Measurements from ENCODE around the gene LUM. TPM values are rescaled to one million over a fixed set of nuclear protein-coding genes. Genes with fewer than 3 reads are reported as not detected.

The LUM gene
- total and polyA plus RNA-seq, 2 experiments from 2014 or later: 0.27 TPM; not detected in 1

DNA sequence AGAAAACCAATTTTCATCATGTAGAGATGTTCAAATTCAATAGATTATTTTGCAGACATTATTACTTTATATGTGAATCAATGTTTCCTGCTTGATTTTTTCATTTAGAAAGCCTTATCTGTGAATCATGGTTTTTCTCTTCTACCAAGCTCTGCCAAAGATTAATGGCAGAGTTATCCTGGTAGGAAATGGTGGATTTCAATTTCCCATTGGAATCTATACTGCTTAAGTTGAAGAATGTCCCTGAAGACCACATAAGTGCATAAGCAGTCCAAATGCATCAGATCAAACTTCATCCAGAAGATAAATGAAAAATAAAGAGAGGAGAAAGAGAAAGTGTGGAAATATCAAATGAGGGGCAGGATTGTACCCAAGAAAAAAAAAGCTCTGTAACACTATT, 5.0 kb downstream of the LUM start:
- H3K27me3 ChIP-seq (ENCODE audit: insufficient read depth): no peaks in the 10 kb centered on the region
- no peak overlapping the region for H2AFZ ChIP-seq
- no peaks in the 10 kb centered on the region for H3K36me3 ChIP-seq (ENCODE audit: insufficient read depth)
- H3K27me3 Mint-ChIP-seq (ENCODE audit: insufficient read depth, low read depth, poor library complexity): no peaks in the 10 kb centered on the region
- no peaks in the 10 kb centered on the region for H3K9me3 Mint-ChIP-seq
- TF ChIP-seq JUNB (IDR thresholded peaks at IDR 0.05; ENCODE audit: unreplicated experiment) (no peak), ZNF114 (CRISPR knock-in tag; IDR thresholded peaks at IDR 0.05) (no peak), NANOG (IDR thresholded peaks at IDR 0.05; ENCODE audit: borderline replicate concordance) (no peak), POLR2AphosphoS5 (IDR thresholded peaks at IDR 0.05; ENCODE audit: low read depth) (no peak), CREB1 (CRISPR knock-in tag; IDR thresholded peaks at IDR 0.05; ENCODE audit: low read depth) (no peak), EZH2phosphoT487 (IDR thresholded peaks at IDR 0.05; ENCODE audit: unreplicated experiment) (no peak), ZNF331 (CRISPR knock-in tag; IDR thresholded peaks at IDR 0.05; ENCODE audit: low read depth) (no peak), STAT1 (IDR thresholded peaks at IDR 0.05; ENCODE audit: unreplicated experiment) (no peak), EZH2 (IDR thresholded peaks at IDR 0.05; ENCODE audit: low read depth, unreplicated experiment) (no peak)
- TF ChIP-seq, protein P1, sequence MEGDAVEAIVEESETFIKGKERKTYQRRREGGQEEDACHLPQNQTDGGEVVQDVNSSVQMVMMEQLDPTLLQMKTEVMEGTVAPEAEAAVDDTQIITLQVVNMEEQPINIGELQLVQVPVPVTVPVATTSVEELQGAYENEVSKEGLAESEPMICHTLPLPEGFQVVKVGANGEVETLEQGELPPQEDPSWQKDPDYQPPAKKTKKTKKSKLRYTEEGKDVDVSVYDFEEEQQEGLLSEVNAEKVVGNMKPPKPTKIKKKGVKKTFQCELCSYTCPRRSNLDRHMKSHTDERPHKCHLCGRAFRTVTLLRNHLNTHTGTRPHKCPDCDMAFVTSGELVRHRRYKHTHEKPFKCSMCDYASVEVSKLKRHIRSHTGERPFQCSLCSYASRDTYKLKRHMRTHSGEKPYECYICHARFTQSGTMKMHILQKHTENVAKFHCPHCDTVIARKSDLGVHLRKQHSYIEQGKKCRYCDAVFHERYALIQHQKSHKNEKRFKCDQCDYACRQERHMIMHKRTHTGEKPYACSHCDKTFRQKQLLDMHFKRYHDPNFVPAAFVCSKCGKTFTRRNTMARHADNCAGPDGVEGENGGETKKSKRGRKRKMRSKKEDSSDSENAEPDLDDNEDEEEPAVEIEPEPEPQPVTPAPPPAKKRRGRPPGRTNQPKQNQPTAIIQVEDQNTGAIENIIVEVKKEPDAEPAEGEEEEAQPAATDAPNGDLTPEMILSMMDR (conservative IDR thresholded peaks at IDR 0.05; ENCODE audit: low read depth in 2 of 2): no peak
- TF ChIP-seq, protein P2, sequence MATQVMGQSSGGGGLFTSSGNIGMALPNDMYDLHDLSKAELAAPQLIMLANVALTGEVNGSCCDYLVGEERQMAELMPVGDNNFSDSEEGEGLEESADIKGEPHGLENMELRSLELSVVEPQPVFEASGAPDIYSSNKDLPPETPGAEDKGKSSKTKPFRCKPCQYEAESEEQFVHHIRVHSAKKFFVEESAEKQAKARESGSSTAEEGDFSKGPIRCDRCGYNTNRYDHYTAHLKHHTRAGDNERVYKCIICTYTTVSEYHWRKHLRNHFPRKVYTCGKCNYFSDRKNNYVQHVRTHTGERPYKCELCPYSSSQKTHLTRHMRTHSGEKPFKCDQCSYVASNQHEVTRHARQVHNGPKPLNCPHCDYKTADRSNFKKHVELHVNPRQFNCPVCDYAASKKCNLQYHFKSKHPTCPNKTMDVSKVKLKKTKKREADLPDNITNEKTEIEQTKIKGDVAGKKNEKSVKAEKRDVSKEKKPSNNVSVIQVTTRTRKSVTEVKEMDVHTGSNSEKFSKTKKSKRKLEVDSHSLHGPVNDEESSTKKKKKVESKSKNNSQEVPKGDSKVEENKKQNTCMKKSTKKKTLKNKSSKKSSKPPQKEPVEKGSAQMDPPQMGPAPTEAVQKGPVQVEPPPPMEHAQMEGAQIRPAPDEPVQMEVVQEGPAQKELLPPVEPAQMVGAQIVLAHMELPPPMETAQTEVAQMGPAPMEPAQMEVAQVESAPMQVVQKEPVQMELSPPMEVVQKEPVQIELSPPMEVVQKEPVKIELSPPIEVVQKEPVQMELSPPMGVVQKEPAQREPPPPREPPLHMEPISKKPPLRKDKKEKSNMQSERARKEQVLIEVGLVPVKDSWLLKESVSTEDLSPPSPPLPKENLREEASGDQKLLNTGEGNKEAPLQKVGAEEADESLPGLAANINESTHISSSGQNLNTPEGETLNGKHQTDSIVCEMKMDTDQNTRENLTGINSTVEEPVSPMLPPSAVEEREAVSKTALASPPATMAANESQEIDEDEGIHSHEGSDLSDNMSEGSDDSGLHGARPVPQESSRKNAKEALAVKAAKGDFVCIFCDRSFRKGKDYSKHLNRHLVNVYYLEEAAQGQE (IDR thresholded peaks at IDR 0.05; ENCODE audit: unreplicated experiment): no peak
- TF ChIP-seq, protein P3, sequence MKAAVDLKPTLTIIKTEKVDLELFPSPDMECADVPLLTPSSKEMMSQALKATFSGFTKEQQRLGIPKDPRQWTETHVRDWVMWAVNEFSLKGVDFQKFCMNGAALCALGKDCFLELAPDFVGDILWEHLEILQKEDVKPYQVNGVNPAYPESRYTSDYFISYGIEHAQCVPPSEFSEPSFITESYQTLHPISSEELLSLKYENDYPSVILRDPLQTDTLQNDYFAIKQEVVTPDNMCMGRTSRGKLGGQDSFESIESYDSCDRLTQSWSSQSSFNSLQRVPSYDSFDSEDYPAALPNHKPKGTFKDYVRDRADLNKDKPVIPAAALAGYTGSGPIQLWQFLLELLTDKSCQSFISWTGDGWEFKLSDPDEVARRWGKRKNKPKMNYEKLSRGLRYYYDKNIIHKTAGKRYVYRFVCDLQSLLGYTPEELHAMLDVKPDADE (IDR thresholded peaks at IDR 0.05): no peak
- TF ChIP-seq, protein P4, sequence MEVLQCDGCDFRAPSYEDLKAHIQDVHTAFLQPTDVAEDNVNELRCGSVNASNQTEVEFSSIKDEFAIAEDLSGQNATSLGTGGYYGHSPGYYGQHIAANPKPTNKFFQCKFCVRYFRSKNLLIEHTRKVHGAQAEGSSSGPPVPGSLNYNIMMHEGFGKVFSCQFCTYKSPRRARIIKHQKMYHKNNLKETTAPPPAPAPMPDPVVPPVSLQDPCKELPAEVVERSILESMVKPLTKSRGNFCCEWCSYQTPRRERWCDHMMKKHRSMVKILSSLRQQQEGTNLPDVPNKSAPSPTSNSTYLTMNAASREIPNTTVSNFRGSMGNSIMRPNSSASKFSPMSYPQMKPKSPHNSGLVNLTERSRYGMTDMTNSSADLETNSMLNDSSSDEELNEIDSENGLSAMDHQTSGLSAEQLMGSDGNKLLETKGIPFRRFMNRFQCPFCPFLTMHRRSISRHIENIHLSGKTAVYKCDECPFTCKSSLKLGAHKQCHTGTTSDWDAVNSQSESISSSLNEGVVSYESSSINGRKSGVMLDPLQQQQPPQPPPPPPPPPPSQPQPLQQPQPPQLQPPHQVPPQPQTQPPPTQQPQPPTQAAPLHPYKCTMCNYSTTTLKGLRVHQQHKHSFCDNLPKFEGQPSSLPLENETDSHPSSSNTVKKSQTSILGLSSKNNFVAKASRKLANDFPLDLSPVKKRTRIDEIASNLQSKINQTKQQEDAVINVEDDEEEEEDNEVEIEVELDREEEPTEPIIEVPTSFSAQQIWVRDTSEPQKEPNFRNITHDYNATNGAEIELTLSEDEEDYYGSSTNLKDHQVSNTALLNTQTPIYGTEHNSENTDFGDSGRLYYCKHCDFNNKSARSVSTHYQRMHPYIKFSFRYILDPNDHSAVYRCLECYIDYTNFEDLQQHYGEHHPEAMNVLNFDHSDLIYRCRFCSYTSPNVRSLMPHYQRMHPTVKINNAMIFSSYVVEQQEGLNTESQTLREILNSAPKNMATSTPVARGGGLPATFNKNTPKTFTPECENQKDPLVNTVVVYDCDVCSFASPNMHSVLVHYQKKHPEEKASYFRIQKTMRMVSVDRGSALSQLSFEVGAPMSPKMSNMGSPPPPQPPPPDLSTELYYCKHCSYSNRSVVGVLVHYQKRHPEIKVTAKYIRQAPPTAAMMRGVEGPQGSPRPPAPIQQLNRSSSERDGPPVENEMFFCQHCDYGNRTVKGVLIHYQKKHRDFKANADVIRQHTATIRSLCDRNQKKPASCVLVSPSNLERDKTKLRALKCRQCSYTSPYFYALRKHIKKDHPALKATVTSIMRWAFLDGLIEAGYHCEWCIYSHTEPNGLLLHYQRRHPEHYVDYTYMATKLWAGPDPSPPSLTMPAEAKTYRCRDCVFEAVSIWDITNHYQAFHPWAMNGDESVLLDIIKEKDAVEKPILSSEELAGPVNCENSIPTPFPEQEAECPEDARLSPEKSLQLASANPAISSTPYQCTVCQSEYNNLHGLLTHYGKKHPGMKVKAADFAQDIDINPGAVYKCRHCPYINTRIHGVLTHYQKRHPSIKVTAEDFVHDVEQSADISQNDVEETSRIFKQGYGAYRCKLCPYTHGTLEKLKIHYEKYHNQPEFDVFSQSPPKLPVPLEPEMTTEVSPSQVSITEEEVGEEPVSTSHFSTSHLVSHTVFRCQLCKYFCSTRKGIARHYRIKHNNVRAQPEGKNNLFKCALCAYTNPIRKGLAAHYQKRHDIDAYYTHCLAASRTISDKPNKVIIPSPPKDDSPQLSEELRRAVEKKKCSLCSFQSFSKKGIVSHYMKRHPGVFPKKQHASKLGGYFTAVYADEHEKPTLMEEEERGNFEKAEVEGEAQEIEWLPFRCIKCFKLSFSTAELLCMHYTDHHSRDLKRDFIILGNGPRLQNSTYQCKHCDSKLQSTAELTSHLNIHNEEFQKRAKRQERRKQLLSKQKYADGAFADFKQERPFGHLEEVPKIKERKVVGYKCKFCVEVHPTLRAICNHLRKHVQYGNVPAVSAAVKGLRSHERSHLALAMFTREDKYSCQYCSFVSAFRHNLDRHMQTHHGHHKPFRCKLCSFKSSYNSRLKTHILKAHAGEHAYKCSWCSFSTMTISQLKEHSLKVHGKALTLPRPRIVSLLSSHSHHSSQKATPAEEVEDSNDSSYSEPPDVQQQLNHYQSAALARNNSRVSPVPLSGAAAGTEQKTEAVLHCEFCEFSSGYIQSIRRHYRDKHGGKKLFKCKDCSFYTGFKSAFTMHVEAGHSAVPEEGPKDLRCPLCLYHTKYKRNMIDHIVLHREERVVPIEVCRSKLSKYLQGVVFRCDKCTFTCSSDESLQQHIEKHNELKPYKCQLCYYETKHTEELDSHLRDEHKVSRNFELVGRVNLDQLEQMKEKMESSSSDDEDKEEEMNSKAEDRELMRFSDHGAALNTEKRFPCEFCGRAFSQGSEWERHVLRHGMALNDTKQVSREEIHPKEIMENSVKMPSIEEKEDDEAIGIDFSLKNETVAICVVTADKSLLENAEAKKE (CRISPR knock-in tag; IDR thresholded peaks at IDR 0.05): no peak
- DNase-seq (ENCODE audit: low spot score): no peak
- H3K4me3 ChIP-seq: no peak overlapping the region
- H3K4me1 Mint-ChIP-seq: peaks cover 2% of the 10 kb centered on the region; the same call in 2 of the 3 replicates
- no peaks in the 10 kb centered on the region for H3K36me3 Mint-ChIP-seq (ENCODE audit: low read depth)
- H3K27ac Mint-ChIP-seq: no peak overlapping the region
- no peaks in the 10 kb centered on the region for H3K4me1 ChIP-seq (ENCODE audit: insufficient read depth)
- H3K4me2 ChIP-seq: no peak overlapping the region
- no peaks in the 10 kb centered on the region for H3F3A ChIP-seq (replicated peaks; ENCODE audit: low read depth)
- H3K79me2 ChIP-seq (replicated peaks; ENCODE audit: insufficient read depth): no peaks in the 10 kb centered on the region
- H3K9me2 ChIP-seq (ENCODE audit: insufficient read depth): no peaks in the 10 kb centered on the region
- no peaks in the 10 kb centered on the region for H4K20me1 ChIP-seq (replicated peaks; ENCODE audit: insufficient read depth)
- ATAC-seq: no peak
- no peak overlapping the region for H3K4me3 Mint-ChIP-seq
- no peak overlapping the region for H3K27ac ChIP-seq (ENCODE audit: low read depth)

Measured in GM23338 (cell line).